ENCODE measurements around the gene AKAP9.
A peak's percentile ranks its signal among the peaks of the same experiment; 100 is the strongest.

The AKAP9 gene

DNA sequence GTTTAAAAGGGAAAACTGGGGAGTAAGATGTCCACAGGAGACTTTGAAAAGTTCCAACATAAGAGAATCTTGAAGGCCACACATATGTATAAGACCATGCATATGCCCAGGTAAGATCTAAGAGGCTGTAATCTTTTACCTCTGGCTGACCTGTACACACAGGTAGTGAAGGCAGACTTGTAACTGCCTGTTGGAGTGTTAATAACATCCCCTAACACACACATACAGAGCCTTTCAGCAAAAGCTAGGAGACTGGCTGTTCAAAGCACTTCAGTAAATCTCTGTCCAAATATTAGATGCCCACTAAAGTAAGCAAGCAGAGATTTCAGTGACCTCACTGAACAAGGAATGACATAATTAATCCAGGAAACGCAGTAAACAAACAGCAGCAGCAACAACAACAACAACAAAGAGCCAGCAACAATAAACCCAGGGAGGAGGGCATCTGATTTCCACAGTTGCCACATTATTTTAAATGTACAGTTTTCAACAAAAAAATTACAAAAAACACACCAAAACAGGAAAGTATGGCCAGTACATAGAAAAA is 178.6 kb downstream of the AKAP9 start:
- H3K27me3 ChIP-seq (ENCODE audit: control insufficient read depth, low read length): no peaks in the 10 kb centered on the region
- TF ChIP-seq, protein P1, sequence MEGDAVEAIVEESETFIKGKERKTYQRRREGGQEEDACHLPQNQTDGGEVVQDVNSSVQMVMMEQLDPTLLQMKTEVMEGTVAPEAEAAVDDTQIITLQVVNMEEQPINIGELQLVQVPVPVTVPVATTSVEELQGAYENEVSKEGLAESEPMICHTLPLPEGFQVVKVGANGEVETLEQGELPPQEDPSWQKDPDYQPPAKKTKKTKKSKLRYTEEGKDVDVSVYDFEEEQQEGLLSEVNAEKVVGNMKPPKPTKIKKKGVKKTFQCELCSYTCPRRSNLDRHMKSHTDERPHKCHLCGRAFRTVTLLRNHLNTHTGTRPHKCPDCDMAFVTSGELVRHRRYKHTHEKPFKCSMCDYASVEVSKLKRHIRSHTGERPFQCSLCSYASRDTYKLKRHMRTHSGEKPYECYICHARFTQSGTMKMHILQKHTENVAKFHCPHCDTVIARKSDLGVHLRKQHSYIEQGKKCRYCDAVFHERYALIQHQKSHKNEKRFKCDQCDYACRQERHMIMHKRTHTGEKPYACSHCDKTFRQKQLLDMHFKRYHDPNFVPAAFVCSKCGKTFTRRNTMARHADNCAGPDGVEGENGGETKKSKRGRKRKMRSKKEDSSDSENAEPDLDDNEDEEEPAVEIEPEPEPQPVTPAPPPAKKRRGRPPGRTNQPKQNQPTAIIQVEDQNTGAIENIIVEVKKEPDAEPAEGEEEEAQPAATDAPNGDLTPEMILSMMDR (IDR thresholded peaks at IDR 0.05; ENCODE audit: low read depth, low read length, poor library complexity, severe bottlenecking): no peak
- TF ChIP-seq EZH2phosphoT487 (IDR thresholded peaks at IDR 0.05; ENCODE audit: borderline replicate concordance, low read length): no peak
- H3F3A ChIP-seq (ENCODE audit: control insufficient read depth, insufficient read depth): peaks cover 2% of the 10 kb centered on the region
- H3K4me3 ChIP-seq (ENCODE audit: low read length): no peak overlapping the region
- H3K27ac ChIP-seq (ENCODE audit: low read depth, low read length): no peak overlapping the region
- no peaks in the 10 kb centered on the region; the same call in 1 of the 2 replicates for H3K9me2 ChIP-seq (replicated peaks; ENCODE audit: control insufficient read depth, low read length)
- peaks cover 46% of the 10 kb centered on the region for H3K4me1 ChIP-seq (ENCODE audit: control insufficient read depth, low read length)
- H3K79me2 ChIP-seq (ENCODE audit: control insufficient read depth, low read length): peaks cover 92% of the 10 kb centered on the region
- peaks cover 99% of the 10 kb centered on the region for H3K36me3 ChIP-seq (ENCODE audit: control insufficient read depth, low read length)
- peak overlapping the region; percentile 15; the same call in 1 of the 2 replicates for H3K4me2 ChIP-seq (ENCODE audit: low read length)
- H3K9me3 ChIP-seq (ENCODE audit: control insufficient read depth, insufficient read depth, low read length): no peaks in the 10 kb centered on the region
- peaks cover 31% of the 10 kb centered on the region; the same call in 1 of the 2 replicates for H4K20me1 ChIP-seq (ENCODE audit: control insufficient read depth, insufficient read depth, low read depth, low read length)

DNA sequence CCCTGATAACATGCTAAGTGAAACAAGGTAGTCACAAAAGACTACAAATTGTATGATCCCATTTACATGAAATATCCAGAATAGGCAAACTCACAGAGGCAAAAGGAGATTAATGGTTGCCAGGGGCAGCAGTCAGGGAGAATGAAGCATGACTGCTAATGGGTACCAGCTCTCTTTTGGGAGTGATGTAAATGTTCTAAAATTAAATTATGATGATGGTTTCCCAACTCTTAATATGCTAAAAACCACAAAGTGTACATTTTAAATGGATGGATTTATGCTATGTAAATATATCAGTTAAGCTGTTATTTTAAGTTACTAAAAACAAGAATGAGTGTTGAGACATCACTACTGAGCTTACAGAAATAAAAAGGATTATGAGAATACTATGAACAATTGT is 181.0 kb downstream of the AKAP9 start:
- Histone ChIP-seq H3K36me3 (ENCODE audit: control insufficient read depth, low read length) (peaks cover 99% of the 10 kb centered on the region), H3K79me2 (ENCODE audit: control insufficient read depth, low read length) (peaks cover 93% of the 10 kb centered on the region), H3K4me2 (ENCODE audit: low read length) (no peak overlapping the region), H3K27ac (ENCODE audit: low read depth, low read length) (no peak overlapping the region), H3F3A (ENCODE audit: control insufficient read depth, insufficient read depth) (peaks cover 2% of the 10 kb centered on the region; the same call in 1 of the 2 replicates), H4K20me1 (ENCODE audit: control insufficient read depth, insufficient read depth, low read depth, low read length) (peaks cover 25% of the 10 kb centered on the region; the same call in 1 of the 2 replicates), H3K27me3 (ENCODE audit: control insufficient read depth, low read length) (no peaks in the 10 kb centered on the region), H3K9me3 (ENCODE audit: control insufficient read depth, insufficient read depth, low read length) (no peaks in the 10 kb centered on the region), H3K4me3 (ENCODE audit: low read length) (no peak overlapping the region), H3K4me1 (ENCODE audit: control insufficient read depth, low read length) (peaks cover 44% of the 10 kb centered on the region), H3K9me2 (replicated peaks; ENCODE audit: control insufficient read depth, low read length) (no peaks in the 10 kb centered on the region; the same call in 1 of the 2 replicates)
- TF ChIP-seq, protein P1 (IDR thresholded peaks at IDR 0.05; ENCODE audit: low read depth, low read length, poor library complexity, severe bottlenecking): no peak
- TF ChIP-seq EZH2phosphoT487 (IDR thresholded peaks at IDR 0.05; ENCODE audit: borderline replicate concordance, low read length): no peak

DNA sequence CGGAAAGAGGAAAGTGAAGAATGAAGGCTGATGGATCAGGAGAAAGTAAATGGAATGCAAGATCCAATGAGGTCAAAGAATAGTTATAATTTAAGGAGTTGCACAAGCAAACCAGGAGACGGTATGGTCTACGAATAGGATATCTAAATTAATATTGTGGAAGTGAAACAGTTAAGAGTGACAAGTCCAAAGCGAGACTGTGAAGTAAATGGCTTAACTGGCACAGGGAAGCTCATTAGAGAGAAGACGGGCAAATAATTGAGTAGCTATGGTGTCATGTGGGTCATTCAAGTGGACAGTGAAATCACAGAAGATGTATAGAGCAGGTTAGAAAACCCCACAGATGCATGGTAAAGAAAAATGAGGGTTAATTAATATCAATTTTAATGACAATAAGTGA is 190.4 kb downstream of the AKAP9 start:
- TF ChIP-seq EZH2phosphoT487 (IDR thresholded peaks at IDR 0.05; ENCODE audit: borderline replicate concordance, low read length): no peak
- TF ChIP-seq, protein P1 (IDR thresholded peaks at IDR 0.05; ENCODE audit: low read depth, low read length, poor library complexity, severe bottlenecking): no peak
- H4K20me1 ChIP-seq (ENCODE audit: control insufficient read depth, insufficient read depth, low read depth, low read length): peaks cover 40% of the 10 kb centered on the region
- H3K4me3 ChIP-seq (ENCODE audit: low read length): peak overlapping the region; percentile 97
- peak overlapping the region; percentile 25 for H3K27ac ChIP-seq (ENCODE audit: low read depth, low read length)
- no peaks in the 10 kb centered on the region for H3K27me3 ChIP-seq (ENCODE audit: control insufficient read depth, low read length)
- H3K9me2 ChIP-seq (replicated peaks; ENCODE audit: control insufficient read depth, low read length): no peaks in the 10 kb centered on the region
- H3K4me2 ChIP-seq (ENCODE audit: low read length): peak overlapping the region; percentile 92
- no peaks in the 10 kb centered on the region for H3K9me3 ChIP-seq (ENCODE audit: control insufficient read depth, insufficient read depth, low read length)
- peaks cover 3% of the 10 kb centered on the region; the same call in 1 of the 2 replicates for H3F3A ChIP-seq (ENCODE audit: control insufficient read depth, insufficient read depth)
- H3K4me1 ChIP-seq (ENCODE audit: control insufficient read depth, low read length): peaks cover 41% of the 10 kb centered on the region
- peaks cover 94% of the 10 kb centered on the region for H3K79me2 ChIP-seq (ENCODE audit: control insufficient read depth, low read length)
- peaks cover 81% of the 10 kb centered on the region for H3K36me3 ChIP-seq (ENCODE audit: control insufficient read depth, low read length)
